Measurements from ENCODE around the gene STAT2.
"Not testable (repeated sequence)": the region's sequence is repeated elsewhere in the genome, so short reads cannot be mapped to it uniquely, and the experiment has no call there.

STAT2 gene

DNA sequence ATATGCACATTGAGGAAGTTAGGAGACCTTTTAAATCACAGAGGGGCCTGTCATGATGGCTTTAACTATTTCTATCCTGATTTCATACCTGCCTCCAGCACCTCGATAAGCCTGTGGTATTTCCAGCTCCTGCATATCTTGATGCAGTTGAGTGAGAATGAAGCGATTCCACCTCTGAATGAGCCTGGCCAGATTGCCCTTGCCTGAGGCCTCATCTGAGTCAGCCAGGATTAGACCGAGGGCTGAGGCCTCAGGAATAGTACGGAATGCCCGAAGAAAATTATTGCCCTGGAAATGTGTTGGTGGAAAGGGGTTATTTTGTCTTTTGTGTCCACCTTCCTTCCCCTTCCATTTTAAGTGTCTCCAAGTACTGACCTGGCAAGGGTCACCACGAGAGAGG is 35.7 kb downstream of the STAT2 start:
- DNase-seq: no peak

DNA sequence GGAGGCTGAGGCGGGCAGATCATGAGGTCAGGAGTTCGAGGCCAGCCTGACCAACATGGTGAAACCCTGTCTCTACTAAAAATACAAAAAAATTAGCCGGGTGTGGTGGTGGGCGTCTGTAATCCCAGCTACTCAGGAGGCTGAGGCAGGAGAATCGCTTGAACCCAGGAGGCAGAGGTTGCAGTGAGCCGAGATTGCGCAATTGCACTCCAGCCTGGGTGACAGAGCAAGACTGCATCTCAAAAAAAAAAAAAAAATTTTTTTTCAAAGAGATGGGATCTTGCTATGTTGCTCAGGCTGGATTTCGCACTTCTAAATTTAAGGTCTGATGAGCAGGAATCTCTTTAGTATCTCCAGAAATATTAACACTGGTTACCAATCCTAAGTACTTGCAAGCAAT is 38.3 kb downstream of the STAT2 start:
- not testable (repeated sequence) for DNase-seq

DNA sequence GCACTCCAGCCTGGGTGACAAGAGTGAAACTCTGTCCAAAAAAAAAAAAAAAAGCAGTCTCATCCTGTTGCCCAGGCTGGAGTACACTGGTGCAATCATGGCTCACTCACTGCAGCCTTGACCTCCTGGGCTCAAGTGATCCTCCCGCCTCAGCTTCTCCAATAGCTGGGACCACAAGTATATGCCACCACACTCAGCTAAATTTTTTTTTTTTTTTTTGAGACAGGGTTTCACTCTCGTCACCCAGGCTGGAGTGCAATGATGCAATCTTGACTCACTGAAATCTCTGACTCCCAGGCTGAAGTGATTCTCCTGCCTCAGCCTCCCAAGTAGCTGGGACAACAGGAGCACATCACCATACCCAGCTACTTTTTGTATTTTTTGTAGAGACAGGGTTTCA is 38.9 kb downstream of the STAT2 start:
- DNase-seq: peak in 1 of 2 donors; percentile 6

DNA sequence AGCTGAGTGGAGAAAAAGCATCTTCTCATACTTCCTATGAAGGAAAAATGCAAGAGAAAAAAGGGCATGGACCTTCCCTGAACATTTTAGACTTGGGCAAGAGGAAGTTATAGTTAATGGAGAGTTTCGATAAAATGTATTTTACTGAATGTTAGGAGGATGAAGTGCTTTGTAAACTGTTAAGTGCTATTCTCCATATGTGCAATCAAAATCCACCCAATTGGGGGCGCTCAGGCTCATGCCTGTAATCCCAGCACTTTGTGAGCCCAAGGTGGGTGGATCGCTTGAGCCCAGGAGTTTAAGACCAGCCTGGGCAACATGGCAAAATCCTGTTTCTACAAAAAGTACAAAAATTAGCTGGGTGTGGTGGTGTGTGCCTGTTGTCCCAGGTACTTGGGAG is 42.2 kb downstream of the STAT2 start:
- no peak for DNase-seq

DNA sequence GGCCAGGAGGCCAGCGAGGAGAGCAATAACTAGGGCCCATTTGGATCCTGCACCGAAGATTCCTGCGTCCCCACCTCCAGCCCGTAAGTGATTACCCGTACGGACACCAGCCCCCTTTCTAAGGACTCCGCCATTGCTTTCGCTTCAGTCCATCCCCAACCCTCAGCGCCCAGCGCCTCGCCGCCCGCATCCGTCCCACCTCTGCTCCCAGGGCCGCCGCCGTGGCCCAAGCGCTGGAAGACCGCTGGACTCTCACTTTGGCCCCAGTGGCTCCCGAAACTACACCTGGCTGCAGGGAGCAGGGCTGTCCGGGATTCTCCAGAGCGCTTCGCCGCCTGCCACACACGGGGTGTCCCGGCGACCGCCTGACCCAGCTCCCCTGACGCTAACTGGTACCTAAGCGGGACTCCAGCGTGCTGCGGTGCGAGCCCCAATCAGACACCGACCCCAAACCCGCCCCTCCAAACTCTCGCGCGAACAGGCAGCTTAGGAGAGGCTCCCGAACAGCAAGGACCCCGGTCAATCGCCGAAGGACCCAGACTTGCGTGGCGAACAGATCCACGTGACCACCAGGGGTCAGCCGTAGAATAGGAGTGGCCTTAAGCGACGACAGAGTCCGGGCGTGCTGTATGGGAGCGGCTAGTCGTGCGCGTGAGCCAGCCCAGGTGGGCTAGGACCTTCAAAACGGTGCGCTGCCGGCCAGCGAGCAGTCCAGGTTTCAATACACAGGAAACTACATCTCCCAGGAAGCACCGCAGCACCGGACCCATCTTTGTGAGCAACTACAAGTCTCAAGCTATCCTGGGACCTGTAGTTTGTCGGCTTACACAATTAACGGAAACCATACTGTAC is 44.1 kb downstream of the STAT2 start, which contains the start of gene CNPY2:
Gene CNPY2 (minus strand): TSS at position 367 of the 852 bp plus-strand sequence. CDS start 771 bp downstream, outside the sequence.
- DNase-seq: peak; percentile 89 to 91

DNA sequence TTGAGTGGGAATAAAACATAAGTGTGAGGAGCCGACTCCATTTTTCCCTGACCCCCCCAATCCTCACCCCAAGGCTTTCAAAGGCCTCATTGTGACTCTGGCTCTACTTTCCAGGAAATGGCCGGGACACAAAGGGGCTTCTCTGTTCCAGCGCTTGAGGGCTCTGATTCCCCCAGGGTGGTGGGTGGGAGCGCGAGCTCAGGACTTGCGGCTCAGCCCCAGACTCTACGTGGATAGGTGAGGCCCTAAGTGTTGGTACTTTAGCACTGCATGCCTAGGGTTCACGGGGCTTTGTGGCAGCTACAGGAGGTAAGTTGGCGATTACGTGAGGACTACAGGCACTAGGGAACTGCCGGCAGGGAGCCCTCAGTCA is 44.7 kb downstream of the STAT2 start:
- peak in 1 of 2 donors; percentile 33 for DNase-seq

DNA sequence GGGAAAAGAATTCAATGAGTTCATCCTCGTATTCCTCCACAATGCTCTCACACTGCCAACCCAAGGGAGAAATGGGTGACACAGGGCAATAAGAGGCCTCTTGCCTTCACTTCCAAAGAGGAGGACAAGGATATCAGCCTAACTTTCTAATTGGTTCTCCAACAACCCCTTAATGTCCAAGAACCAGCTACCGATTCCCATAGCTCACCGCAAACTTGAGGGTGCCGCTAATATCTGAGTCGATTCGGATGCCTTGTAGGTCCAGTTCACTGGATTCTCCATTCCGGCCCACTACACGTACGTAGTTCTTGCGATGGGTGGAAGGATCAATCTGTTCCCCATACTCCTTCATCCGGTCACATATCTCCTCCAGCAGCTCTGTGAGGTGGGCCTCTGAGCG is 48.9 kb downstream of the STAT2 start:
- DNase-seq: no peak

DNA sequence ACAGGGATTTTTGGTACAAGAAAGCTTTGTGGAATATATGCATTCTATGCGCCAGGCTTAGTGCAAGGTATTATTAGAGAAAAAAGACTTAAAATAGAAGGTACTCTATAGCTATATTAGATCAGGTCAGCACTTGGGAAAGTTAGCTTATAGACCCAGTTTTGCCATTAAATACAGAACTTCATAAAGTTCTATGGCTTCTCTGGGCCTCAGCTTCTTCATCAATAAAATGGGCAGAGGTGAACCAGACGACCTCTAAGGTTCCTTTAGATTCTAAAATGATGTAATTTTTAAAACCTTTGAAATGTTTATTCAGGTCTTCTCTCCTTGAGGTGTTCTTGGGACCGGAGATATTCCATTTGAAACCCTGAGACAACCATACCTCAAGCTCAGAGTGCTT is 51.2 kb downstream of the STAT2 start:
- no peak for DNase-seq

DNA sequence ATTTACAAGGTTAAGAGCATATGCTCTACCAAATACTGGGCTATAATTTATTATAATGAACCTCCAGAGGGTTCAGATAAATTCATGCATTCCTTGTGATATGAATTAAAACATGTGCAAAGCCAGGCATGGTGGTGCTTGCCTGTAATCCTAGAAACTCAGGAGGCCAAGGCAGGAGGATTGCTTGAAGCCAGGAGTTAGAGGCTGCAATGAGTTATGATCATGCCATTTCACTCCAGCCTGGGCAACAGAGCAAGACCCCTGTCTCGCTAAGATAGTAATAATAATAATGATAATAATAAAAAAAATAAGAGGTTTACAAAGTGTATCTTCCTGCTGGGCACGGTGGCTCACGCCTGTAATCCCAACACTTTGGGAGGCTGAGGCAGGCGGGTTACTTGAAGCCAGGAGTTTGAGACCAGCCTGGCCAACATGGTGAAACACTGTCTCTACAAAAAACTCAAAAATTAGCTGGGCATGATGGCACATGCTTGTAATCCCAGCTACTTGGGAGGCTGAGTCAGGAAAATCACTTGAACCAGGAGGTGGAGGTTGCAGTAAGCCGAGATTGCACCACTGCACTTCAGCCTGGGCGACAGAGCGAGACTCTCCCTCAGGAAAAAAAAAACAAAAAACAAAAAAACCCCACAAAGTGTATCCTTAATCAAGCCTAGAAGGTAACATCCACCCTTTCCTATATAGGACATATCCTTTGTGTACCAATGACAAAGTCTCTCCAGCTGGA is 52.5 kb downstream of the STAT2 start:
- DNase-seq: no peak

DNA sequence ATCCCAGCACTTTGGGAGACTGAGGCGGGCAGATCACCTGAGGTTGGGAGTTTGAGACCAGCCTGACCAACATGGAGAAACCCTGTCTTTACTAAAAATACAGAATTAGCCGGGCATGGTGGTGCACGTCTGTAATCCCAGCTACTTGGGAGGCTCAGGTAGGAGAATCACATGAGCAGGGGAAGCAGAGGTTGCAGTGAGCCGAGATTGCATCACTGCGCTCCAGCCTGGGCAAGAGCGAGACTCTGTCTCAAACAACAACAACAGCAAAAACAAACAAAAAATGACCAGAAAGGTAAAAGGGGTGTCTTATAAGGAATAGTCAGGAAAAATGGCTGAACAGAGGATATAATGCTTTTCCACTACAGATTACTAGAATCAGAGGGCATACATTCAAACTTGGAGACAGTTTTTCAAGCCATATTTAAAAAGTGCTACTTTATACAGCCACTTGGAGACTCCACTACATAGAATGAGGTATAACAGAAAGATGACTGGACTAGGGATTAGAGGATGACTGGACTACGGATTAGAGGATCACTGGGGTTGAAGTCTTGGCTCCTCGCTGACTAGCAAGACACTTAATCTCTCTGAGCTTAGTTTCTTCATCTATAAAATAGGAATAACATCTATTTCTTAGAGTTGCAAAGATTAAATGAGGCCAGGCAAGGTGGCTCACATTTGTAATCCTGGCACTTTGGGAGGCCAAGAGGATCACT is 54.9 kb downstream of the STAT2 start:
- DNase-seq: no peak

DNA sequence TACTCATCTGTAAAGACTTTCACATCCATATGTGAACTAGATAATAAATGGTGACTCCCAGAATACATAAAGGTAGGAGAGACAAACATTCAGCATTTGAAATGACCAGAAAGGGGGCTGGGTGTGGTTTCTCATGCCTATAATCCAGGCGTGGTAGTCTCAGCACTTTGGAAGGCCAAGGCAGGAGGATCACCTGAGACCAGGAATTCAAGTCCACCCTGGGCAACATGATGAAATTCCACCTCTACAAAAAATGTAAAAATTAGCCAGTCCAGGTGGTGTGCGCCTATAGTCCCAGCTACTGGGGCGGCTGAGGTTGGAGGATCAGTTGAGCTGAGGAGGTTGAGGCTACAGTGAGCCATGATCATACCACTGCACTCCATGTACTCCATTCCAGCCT is 55.6 kb downstream of the STAT2 start:
- DNase-seq: no peak

DNA sequence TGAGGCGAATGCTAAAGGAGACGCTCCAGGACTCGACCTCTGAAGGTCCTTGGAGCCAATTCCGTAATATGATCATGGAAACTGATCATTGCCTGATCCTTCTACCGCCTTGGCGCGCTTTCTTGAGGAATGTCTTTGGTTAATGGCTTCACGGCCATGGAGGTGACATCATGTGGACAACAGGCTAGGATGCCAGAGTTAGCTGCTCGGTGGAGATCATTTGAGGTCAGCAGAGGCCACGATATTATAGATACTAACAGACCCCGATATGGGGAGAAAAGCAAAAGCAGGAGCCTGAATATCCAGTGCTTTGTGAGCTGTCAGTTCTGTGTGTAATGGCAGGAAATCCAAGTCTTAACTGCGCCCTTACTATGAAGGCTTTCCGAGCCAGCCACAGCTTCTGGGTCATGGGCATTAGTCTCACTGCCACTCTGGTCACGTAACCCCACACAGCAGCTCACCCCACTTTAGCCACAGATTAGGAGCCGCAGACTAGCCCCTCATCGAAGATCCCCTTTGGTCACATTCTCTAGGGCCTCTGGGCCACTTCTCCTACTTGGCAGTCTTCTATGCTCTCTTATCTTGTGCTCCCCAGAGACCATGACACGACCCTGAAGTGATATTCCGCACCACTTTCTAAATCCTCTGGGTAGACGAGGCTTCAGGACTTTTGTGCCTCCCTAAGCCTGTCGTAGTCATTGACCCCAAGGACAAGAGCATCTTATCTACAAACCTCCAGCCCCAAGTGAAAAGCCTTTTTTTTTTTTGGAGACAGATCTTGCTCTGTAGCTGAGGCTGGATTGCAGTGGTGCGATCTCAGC is 59.1 kb downstream of the STAT2 start:
- DNase-seq: no peak

DNA sequence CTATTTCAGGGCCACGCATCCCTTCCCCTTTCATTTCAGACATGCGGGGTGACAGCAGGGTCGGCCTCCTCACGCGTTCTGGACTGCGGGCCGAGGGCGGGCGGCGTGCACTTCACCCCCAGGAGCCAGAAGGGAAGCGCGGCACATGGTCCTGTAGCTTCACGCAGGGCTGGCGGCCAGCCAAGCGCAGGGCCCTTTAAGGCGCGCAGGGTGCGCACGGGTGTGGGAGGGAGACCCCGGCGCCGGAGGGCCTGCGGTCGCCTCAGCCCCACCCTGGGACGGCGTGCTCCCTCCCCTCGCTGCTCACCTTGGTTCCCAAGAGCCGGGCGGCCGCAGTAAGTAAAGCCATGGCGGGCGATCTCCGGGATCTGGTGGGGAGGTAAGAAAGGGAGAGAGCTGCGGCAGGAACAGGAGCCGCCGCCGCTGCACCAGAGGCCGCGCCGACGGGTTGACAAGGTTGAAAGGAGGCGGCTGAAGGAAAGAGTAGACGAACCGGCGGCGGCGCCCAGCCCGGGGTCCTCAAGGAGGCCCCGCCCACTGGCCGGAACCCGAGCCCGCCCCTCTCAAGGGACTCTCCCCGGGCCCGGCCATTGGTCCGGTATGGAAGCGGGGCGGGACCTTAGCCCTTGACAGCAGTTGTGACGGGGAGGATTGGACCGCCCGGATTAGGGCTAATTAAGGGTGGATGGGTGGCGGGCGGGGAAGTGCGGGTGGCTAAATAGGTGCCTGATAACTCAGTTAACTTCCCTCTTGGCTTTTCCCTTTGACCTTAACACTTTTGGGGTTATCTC is 59.9 kb downstream of the STAT2 start, which contains the start of gene CS:
Gene CS (minus strand): TSS at position 478 of the 791 bp plus-strand sequence. CDS start 129 bp downstream, at position 349.
- DNase-seq: peak; percentile 83 to 98

DNA sequence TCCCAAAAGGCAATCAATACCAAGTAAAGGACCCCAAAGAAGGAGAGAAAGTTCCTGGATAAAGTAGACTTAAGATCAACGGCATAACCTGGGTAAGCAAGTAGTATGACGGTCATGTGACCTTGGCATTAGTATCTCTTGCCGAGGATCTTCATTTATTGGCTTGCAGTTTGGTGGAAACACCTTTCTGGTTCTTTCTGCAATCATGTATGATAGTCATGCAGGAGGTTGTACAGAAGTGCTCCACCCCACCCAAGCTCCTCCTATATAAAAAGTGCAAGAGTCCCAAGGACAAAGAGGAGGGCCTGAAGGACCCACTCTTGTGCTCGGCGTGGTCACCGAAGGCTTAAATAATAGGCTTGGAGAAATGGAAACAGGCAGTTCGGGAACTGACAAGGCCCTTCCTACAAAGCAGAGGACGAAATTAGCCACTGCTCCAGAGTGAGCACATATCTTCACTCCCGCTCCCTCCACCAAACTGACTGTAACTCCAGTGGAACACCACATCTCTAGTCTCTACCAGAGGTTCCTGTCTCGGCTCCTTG is 60.5 kb downstream of the STAT2 start:
- DNase-seq: no peak

DNA sequence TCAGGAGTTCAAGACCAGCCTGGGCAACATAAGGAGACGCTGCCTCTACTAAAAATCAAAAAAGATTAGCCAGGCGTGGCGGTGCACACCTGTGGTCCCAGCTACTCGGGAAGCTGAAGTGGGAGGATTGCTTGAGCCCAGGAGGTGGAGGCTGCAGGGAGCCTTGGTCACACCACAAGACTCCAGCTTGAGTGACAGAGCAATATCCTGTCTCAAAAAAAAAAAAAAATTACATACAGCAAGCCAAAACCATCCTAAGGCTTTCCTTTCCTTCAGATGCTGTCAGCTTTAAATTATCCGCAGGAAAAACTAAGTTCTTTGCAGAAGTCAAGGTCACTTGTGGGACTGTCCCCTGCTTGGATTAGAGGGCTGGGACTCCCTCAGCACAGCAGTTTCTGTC is 61.1 kb downstream of the STAT2 start:
- DNase-seq: no peak

DNA sequence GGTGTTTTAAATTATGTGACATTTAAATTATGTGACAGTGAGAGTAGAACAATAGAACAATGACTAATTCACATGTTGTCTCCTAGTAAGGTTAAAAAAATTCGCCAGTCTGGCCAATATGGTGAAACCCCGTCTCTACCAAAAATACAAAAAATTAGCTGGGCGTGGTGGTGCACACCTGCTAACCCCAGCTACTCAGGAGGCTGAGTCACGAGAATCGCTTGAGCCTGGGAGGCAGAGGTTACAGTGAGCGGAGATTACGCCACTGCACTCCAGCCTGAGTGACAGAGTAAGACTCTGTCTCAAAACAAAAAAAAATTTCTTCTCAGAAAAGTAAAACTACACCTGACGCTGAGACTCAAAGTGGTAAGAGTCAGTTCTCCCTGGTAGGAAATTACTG is 62.5 kb downstream of the STAT2 start:
- no peak for DNase-seq

DNA sequence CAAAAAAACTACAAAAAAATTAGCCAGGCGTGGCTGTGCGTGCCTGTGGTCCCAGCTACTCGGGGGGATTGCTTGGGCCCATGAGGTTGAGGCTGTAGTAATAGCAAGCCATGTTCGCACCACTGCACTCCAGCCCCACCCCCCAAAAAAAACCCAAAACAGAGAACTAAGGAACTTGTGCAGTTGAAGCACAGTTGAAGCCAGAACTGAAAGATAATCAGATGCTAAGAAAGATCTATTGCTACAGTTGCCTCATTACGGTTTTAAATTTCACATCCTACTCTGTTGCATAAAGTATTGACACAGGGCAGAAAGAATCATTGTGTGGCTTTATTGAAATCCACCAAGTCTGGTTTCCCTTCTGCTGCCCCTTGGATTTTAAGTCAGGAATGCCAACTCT is 63.6 kb downstream of the STAT2 start:
- DNase-seq: no peak

DNA sequence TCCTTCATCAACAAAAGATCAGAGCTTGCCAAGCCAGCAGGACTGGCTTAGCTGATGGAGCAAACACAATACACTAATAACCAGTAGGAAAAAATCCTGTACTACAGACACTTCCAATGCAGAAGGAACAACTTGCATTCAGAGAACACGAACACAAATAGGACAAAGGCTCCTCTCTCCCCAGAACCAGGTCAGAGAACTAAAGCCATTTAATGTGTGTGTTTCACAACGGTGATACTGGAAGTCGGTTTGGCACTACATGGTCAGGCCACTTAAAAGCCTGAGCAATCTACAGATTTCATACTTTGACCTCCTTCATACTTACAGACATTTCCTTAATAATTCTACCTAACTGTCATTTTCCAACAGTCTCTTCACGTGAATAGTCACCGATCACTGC is 66.1 kb downstream of the STAT2 start:
- DNase-seq: no peak
